Chondrocyte (in vitro differentiated cells): ENCODE results near the gene FOXP1. TPM values are rescaled to one million over a fixed set of nuclear protein-coding genes. Genes with fewer than 3 reads are reported as not detected.

Experiments used
- DNase-seq: peaks from one replicate; pipeline ENCODE4 v3.0.0; 2021; ENCODE audit warnings: mixed read lengths, low spot score
- H3K27ac Mint-ChIP-seq: one replicate; pipeline ENCODE4 v1.8.0; 2021; ENCODE audit warnings: mild to moderate bottlenecking, moderate library complexity, mixed read lengths; ENCODE audit not compliant: unreplicated experiment
- H3K27me3 Mint-ChIP-seq: 2 replicates; pipeline ENCODE4 v1.8.0; 2021; ENCODE audit warnings: low read depth, mixed read lengths
- H3K36me3 Mint-ChIP-seq: 2 replicates; pipeline ENCODE4 v1.8.0; 2021; ENCODE audit warnings: low read depth, mixed read lengths
- H3K4me1 Mint-ChIP-seq: 2 replicates; pipeline ENCODE4 v1.8.0; 2021; ENCODE audit warnings: low read depth, mild to moderate bottlenecking, mixed read lengths
- H3K4me3 Mint-ChIP-seq: one replicate; pipeline ENCODE4 v1.8.0; 2021; ENCODE audit warnings: mild to moderate bottlenecking, moderate library complexity, mixed read lengths; ENCODE audit not compliant: unreplicated experiment
- H3K9me3 Mint-ChIP-seq: 2 replicates; pipeline ENCODE4 v1.8.0; 2021; ENCODE audit warnings: low read depth, mixed read lengths
- total RNA-seq: library from RNA; stranded (reverse); gene quantifications from 3 replicates; pipeline ENCODE4 v1.2.1, GENCODE V29; 2021
- TF ChIP-seq, protein P1 (sequence below): fragments of 200-600 bp; sonication (generic); IDR thresholded peaks from 2 replicates; pipeline ENCODE4 v1.5.0; 2021; ENCODE audit warnings: antibody characterized with exemption, mild to moderate bottlenecking, moderate library complexity

FOXP1 gene
- total RNA-seq, 1 donor from 2014 or later: 206 TPM

DNA sequence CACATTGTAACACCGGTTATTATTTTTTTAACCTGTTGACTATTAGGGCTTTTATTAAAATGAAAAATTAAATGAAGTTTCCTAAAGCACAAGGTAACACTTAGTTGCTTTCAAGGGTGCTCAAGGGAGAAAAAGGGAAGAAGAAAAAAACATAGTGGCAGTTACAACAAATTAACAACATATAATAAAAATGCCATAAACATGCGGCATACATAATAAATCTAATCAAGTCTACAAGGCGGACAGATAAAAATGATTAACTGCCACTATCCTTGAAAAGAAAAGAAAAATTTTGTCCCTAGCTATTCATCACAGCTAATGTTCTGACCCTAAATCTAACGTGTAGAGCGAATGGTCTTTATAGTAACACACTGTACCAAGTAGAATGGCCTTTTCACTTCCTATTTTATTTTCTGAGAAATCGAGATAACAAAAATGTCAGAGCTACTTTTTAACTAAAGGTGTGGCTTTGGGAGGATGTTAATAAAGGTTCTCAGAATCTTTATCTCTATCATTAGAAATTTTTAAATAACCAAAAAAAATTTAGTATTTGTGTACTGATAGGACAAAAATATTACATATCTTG is 194.9 kb downstream of the FOXP1 start:
- TF ChIP-seq, protein P1, sequence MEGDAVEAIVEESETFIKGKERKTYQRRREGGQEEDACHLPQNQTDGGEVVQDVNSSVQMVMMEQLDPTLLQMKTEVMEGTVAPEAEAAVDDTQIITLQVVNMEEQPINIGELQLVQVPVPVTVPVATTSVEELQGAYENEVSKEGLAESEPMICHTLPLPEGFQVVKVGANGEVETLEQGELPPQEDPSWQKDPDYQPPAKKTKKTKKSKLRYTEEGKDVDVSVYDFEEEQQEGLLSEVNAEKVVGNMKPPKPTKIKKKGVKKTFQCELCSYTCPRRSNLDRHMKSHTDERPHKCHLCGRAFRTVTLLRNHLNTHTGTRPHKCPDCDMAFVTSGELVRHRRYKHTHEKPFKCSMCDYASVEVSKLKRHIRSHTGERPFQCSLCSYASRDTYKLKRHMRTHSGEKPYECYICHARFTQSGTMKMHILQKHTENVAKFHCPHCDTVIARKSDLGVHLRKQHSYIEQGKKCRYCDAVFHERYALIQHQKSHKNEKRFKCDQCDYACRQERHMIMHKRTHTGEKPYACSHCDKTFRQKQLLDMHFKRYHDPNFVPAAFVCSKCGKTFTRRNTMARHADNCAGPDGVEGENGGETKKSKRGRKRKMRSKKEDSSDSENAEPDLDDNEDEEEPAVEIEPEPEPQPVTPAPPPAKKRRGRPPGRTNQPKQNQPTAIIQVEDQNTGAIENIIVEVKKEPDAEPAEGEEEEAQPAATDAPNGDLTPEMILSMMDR: no peak
- Mint-ChIP-seq H3K27ac (peak overlapping the region; percentile 1), H3K4me3 (no peak overlapping the region), H3K36me3 (no peaks in the 10 kb centered on the region), H3K27me3 (no peaks in the 10 kb centered on the region), H3K9me3 (no peaks in the 10 kb centered on the region), H3K4me1 (peaks cover 68% of the 10 kb centered on the region)
- no peak for DNase-seq

DNA sequence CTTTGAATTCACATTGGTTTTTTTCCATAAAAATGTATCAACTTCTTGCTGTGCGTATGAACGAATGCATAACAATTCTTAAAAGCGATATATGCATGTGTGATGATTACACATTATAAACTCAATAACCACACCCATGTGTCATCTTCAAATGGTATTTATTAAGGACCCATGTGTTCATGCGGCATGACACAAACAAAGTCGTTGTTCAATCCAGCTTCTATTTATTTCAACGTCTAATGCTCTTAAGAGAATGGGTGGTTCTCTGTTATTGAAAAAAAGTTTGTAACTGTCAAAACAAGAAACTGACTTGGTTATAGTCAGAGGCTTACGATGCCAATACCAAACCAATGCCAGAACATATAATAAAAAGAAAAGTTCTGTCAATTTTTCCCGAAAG is 195.9 kb downstream of the FOXP1 start:
- H3K4me1 Mint-ChIP-seq: peaks cover 71% of the 10 kb centered on the region
- DNase-seq: no peak
- TF ChIP-seq, protein P1: no peak
- H3K36me3 Mint-ChIP-seq: no peaks in the 10 kb centered on the region
- no peak overlapping the region for H3K27ac Mint-ChIP-seq
- no peaks in the 10 kb centered on the region for H3K27me3 Mint-ChIP-seq
- no peak overlapping the region for H3K4me3 Mint-ChIP-seq
- H3K9me3 Mint-ChIP-seq: no peaks in the 10 kb centered on the region

DNA sequence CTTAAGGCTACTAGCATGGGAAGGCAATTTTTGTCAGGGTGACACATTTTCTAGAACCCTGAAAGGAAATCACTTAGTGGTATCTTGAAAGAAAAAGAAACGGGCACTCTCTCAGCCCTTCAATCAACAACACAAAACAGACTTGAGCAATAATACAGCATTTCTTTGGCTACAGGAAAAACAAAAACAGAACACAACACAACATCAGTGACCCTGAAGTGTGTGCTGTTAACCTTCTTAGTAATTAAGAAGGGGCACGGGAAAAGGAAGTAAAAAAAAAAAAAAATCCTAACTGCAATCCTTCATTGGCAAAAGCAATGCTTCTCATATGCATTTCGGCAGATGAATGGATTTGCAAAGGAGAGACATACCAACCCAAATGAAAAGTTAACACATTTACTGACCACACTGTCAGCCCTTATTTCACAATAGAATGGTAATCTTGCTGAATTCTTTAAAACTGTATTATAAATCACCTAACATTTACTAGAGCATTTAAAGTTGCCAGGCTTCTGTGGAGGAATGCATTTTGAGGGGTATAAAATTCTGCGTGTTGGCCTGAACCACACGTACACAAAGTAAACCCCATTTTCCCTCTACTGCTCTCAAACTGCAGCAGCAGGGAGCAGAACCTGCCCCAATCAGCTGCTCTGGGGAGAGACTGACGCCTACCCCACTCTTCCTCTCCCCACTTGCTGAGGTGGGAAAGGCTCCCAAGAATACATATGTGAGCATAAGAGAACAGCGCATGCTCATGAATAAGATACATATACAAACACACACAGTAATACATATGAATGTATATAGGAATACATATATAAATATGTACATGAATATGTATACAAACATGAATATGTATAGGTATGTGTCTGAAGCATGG is 198.5 kb downstream of the FOXP1 start:
- no peak for DNase-seq

DNA sequence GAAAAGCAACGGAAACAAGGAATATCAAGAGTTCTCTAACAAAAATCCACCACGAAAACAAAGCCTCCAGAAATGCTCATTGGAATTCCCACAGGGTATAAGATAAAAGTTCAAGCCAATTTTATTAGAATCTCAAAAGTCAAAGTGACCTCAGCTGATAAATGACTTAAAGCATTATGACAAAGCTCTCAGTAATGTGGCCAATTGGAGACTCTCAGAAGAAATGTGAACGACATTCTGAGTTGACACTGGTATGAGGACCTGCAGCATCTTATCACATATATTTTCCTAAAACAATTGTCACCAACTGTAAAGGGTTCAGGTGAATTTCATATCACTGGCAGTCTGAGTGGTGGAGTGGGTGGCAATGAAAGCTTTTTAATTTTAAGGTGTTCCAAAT is 199.1 kb downstream of the FOXP1 start:
- no peaks in the 10 kb centered on the region for H3K36me3 Mint-ChIP-seq
- DNase-seq: no peak
- peaks cover 54% of the 10 kb centered on the region for H3K4me1 Mint-ChIP-seq
- H3K9me3 Mint-ChIP-seq: no peaks in the 10 kb centered on the region
- TF ChIP-seq, protein P1: no peak
- no peak overlapping the region for H3K27ac Mint-ChIP-seq
- no peak overlapping the region for H3K4me3 Mint-ChIP-seq
- no peaks in the 10 kb centered on the region for H3K27me3 Mint-ChIP-seq

More for the DNA sequence above, 198.5 kb downstream of the FOXP1 start:
- Mint-ChIP-seq H3K4me1 (peaks cover 53% of the 10 kb centered on the region), H3K27ac (peak overlapping the region; percentile 46), H3K4me3 (no peak overlapping the region), H3K9me3 (no peaks in the 10 kb centered on the region), H3K27me3 (no peaks in the 10 kb centered on the region), H3K36me3 (no peaks in the 10 kb centered on the region)
- TF ChIP-seq, protein P1: no peak

DNA sequence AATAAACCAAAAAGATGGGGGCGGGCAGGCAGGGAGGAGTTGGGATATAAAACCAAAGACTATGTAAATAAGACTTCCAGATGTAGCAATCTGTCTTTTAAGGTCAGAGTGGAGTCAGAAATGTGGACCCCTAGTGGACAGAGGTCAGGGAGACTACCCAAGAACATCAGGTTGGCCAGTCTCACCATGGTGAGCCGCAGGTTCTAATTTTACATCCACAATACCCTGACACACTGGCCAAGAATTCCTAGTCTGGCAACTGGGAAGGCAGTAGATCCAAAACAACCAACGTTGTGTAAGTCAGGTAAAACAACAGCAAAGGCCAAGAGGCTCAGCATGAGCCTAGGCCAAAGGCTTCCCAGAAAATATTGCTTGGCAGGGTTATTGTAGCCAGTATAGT is 203.4 kb downstream of the FOXP1 start:
- no peak for DNase-seq
- H3K36me3 Mint-ChIP-seq: no peaks in the 10 kb centered on the region
- no peak overlapping the region for H3K27ac Mint-ChIP-seq
- H3K27me3 Mint-ChIP-seq: no peaks in the 10 kb centered on the region
- no peak overlapping the region for H3K4me3 Mint-ChIP-seq
- H3K4me1 Mint-ChIP-seq: peaks cover 55% of the 10 kb centered on the region
- TF ChIP-seq, protein P1: peak; percentile 11
- no peaks in the 10 kb centered on the region for H3K9me3 Mint-ChIP-seq
